Type B pancreatic cell (in vitro differentiated cells): ENCODE results near the gene OBSCN. TPM values are rescaled to one million over a fixed set of nuclear protein-coding genes. Genes with fewer than 3 reads are reported as not detected.

Experiments
- DNase-seq: peaks from one replicate; pipeline ENCODE4 v3.0.0; 2021; ENCODE audit warnings: mixed read lengths; ENCODE audit not compliant: unreplicated experiment; ENCODE audit errors: extremely low spot score
- H3K27ac Mint-ChIP-seq: 2 replicates; pipeline ENCODE4 v1.8.0; 2021; ENCODE audit warnings: mild to moderate bottlenecking, mixed read lengths
- H3K27me3 Mint-ChIP-seq: 2 replicates; pipeline ENCODE4 v1.8.0; 2021; ENCODE audit warnings: mixed read lengths
- H3K36me3 Mint-ChIP-seq: 2 replicates; pipeline ENCODE4 v1.8.0; 2021; ENCODE audit warnings: mixed read lengths
- H3K4me1 Mint-ChIP-seq: one replicate; pipeline ENCODE4 v1.8.0; 2021; ENCODE audit warnings: mixed read lengths; ENCODE audit not compliant: unreplicated experiment
- H3K4me3 Mint-ChIP-seq: 2 replicates; pipeline ENCODE4 v1.8.0; 2021; ENCODE audit warnings: mild to moderate bottlenecking, mixed read lengths
- H3K9me3 Mint-ChIP-seq: 2 replicates; pipeline ENCODE4 v1.8.0; 2021; ENCODE audit warnings: mixed read lengths
- total RNA-seq: library from RNA; stranded (reverse); gene quantifications from 2 replicates; pipeline ENCODE4 v1.2.1, GENCODE V29; 2021; ENCODE audit warnings: low replicate concordance
- TF ChIP-seq, protein P1 (sequence below): fragments of 200-600 bp; sonication (generic); conservative IDR thresholded peaks from 2 replicates; pipeline ENCODE4 v1.5.0; 2021; ENCODE audit warnings: antibody characterized with exemption, mild to moderate bottlenecking

Gene OBSCN
- total RNA-seq, 1 donor from 2014 or later, result 48.9 TPM

GRCh38 chr1:228352677-228353481, 145.0 kb downstream of the OBSCN start:
- H3K4me1 Mint-ChIP-seq, result no peaks in the 10 kb centered on the region
- DNase-seq, result no peak
- H3K27me3 Mint-ChIP-seq, result no peaks in the 10 kb centered on the region
- TF ChIP-seq, protein P1, sequence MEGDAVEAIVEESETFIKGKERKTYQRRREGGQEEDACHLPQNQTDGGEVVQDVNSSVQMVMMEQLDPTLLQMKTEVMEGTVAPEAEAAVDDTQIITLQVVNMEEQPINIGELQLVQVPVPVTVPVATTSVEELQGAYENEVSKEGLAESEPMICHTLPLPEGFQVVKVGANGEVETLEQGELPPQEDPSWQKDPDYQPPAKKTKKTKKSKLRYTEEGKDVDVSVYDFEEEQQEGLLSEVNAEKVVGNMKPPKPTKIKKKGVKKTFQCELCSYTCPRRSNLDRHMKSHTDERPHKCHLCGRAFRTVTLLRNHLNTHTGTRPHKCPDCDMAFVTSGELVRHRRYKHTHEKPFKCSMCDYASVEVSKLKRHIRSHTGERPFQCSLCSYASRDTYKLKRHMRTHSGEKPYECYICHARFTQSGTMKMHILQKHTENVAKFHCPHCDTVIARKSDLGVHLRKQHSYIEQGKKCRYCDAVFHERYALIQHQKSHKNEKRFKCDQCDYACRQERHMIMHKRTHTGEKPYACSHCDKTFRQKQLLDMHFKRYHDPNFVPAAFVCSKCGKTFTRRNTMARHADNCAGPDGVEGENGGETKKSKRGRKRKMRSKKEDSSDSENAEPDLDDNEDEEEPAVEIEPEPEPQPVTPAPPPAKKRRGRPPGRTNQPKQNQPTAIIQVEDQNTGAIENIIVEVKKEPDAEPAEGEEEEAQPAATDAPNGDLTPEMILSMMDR, result no peak
- H3K36me3 Mint-ChIP-seq, result no peaks in the 10 kb centered on the region
- no peak overlapping the region for H3K4me3 Mint-ChIP-seq
- no peak overlapping the region for H3K27ac Mint-ChIP-seq
- no peaks in the 10 kb centered on the region for H3K9me3 Mint-ChIP-seq

DNA sequence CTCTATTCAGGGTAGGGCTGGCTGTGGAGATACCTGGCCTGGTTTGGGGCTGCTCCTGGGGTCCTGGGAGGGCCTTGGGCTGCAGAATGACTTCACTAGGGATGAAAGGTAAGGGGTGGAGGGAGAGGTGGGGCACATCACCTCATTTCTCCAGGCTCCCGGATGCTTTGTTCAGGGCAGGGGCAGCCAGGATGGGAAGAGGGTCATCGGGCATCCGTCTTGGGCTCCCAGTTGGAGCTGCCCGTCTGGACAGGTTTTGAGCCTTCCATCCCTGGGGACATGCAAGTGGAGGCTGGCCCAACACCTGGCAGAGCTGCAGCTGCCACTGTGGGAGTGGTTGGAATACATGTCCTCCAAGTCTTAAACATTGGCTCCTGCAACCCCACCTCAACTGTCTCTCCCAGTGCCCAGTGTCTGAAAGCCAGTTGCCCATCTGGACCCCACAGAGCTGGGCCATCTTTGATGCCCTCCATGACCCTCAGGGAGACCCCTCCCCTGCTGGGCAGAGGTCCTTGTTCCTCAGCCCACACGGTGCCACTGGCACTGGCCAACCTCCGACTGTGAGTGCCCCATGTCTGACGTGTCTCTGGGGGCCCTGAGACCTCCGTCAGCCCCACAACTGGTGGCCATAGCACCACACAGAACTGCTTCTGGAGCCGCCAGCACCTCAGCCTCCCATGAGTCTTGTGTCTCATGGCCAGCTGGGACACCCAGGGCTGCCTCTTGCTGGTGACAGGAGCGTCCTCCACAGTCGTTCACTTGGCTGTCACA, 145.9 kb downstream of the OBSCN start:
- Mint-ChIP-seq H3K4me1 (no peaks in the 10 kb centered on the region), H3K36me3 (no peaks in the 10 kb centered on the region), H3K4me3 (no peak overlapping the region), H3K27ac (no peak overlapping the region), H3K27me3 (no peaks in the 10 kb centered on the region), H3K9me3 (no peaks in the 10 kb centered on the region)
- DNase-seq, result no peak
- TF ChIP-seq, protein P1, result no peak

- no peak overlapping the region for H3K27ac Mint-ChIP-seq
- no peak for DNase-seq
- no peaks in the 10 kb centered on the region for H3K36me3 Mint-ChIP-seq
- H3K27me3 Mint-ChIP-seq, result no peaks in the 10 kb centered on the region
- H3K4me1 Mint-ChIP-seq, result no peaks in the 10 kb centered on the region
- no peak overlapping the region for H3K4me3 Mint-ChIP-seq
- no peaks in the 10 kb centered on the region for H3K9me3 Mint-ChIP-seq
- TF ChIP-seq, protein P1, result no peak
Measured at GRCh38 chr1:228354390-228355320, 146.8 kb downstream of the OBSCN start.

DNA sequence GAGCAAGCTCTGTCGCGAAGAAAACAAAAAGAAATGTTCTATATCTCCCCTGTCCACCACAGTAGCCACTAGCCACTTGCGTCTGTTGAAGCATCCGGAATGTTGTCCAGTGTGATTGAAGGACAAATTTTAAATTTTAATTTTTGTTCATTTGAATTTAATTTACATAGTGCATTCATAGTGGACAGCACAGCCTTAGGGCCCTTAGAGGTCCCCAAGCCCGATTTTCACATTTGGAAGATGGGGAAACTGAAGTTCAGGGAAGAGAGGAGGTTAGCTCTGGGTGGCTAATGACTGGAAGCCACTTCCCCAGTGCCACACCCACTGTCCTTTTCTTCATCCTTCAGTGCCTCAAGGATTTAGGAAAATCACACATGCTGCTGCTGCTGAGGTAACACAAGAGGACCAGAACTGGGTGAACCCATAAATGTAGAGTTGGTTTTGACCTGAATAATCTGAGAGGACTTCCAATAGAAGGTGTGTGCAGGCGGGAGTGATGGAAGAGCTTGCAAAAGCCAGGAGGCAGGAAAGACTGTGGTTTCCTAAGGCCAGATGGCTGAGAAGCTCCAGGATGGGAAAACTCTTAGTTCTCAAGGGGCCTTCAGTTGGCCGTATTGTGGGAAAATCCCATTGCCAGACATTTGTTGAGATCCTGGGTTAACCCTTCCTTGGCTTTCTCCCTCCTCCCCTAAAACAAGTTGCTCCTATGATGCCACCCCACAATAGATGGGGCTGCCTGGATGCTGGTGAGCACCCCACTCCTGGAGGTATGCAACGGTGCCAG, 149.2 kb downstream of the OBSCN start:
- Mint-ChIP-seq H3K27me3 (no peaks in the 10 kb centered on the region), H3K4me3 (no peak overlapping the region), H3K4me1 (no peaks in the 10 kb centered on the region), H3K9me3 (no peaks in the 10 kb centered on the region), H3K36me3 (no peaks in the 10 kb centered on the region), H3K27ac (no peak overlapping the region)
- no peak for DNase-seq
- TF ChIP-seq, protein P1, result no peak
